T47D (cell line): ENCODE measurements around the gene PUM2.
"Not testable (repeated sequence)": the region's sequence is repeated elsewhere in the genome, so short reads cannot be mapped to it uniquely, and the experiment has no call there.

Experiments used
- DNase-seq, 2 experiments: peaks; one replicate each; pipeline versions ENCODE4 v3.0.0 to v3.0.0-alpha.2; 2011 to 2012; ENCODE audit warnings: low read depth in 1 of 2, low spot score in 1 of 2
- JUND ChIP-seq: IDR thresholded peaks from 2 replicates; pipeline ENCODE4 v1.6.1; 2012; ENCODE audit warnings: low read depth
- in situ Hi-C: cut with HindIII; loops from 2 replicates; pipeline ENCODE4 v1.10.0; 2016; ENCODE audit warnings: low sequenced_read_pairs, low pct_unique_long_range_greater_than_20kb

PUM2 gene

GRCh38 chr2:20288642-20289340 is 61.9 kb downstream of the PUM2 start:
- no peak for TF ChIP-seq JUND
- in situ Hi-C loops = no loop called here
- no peak for DNase-seq

- no peak for DNase-seq
- no peak for TF ChIP-seq JUND
- in situ Hi-C loops = no loop called here
Observed at GRCh38 chr2:20282916-20283592, 67.6 kb downstream of the PUM2 start.

GRCh38 chr2:20281876-20282275 is 68.8 kb downstream of the PUM2 start:
- DNase-seq = no peak
- in situ Hi-C loops = no loop called here
- no peak for TF ChIP-seq JUND

- TF ChIP-seq JUND = no peak
- in situ Hi-C loops = no loop called here
Observed at GRCh38 chr2:20273042-20273441, 77.6 kb downstream of the PUM2 start.

GRCh38 chr2:20268317-20268716 is 82.3 kb downstream of the PUM2 start:
- not testable (repeated sequence) for DNase-seq

More at GRCh38 chr2:20273042-20273441, 77.6 kb downstream of the PUM2 start:
- DNase-seq = no peak

GRCh38 chr2:20267529-20267928 is 83.1 kb downstream of the PUM2 start:
- in situ Hi-C loops = no loop called here
- no peak for DNase-seq
- TF ChIP-seq JUND = no peak

More at GRCh38 chr2:20268317-20268716, 82.3 kb downstream of the PUM2 start:
- in situ Hi-C loops = not testable (repeated sequence)

- in situ Hi-C loops = no loop called here
- TF ChIP-seq JUND = no peak
- DNase-seq = no peak
Observed at GRCh38 chr2:20264629-20265028, 86.0 kb downstream of the PUM2 start.

GRCh38 chr2:20257411-20257810 is 93.2 kb downstream of the PUM2 start:
- no peak for TF ChIP-seq JUND

GRCh38 chr2:20254731-20255130 is 95.9 kb downstream of the PUM2 start:
- in situ Hi-C loops = no loop called here
- no peak for DNase-seq
- TF ChIP-seq JUND = no peak

More at GRCh38 chr2:20257411-20257810, 93.2 kb downstream of the PUM2 start:
- in situ Hi-C loops = no loop called here
- no peak for DNase-seq

GRCh38 chr2:20250436-20250835 is 100.2 kb downstream of the PUM2 start:
- in situ Hi-C loops = no loop called here
- no peak for TF ChIP-seq JUND
- no peak for DNase-seq

- in situ Hi-C loops = no loop called here
- no peak for DNase-seq
Observed at GRCh38 chr2:20249170-20249569, 101.5 kb downstream of the PUM2 start.

GRCh38 chr2:20247084-20247483 is 103.6 kb downstream of the PUM2 start:
- no peak for DNase-seq
- in situ Hi-C loops = no loop called here
- TF ChIP-seq JUND = no peak

More at GRCh38 chr2:20249170-20249569, 101.5 kb downstream of the PUM2 start:
- TF ChIP-seq JUND = no peak

- in situ Hi-C loops = not testable (repeated sequence)
Observed at GRCh38 chr2:20243637-20244036, 107.0 kb downstream of the PUM2 start.

More at GRCh38 chr2:20243637-20244036, 107.0 kb downstream of the PUM2 start:
- DNase-seq = not testable (repeated sequence)
